Measurements from ENCODE around the gene ZAR1L. TPM values are rescaled to one million over a fixed set of nuclear protein-coding genes. Genes with fewer than 3 reads are reported as not detected.

ZAR1L gene
- total RNA-seq, 6 donors from 2014 or later = not detected

DNA sequence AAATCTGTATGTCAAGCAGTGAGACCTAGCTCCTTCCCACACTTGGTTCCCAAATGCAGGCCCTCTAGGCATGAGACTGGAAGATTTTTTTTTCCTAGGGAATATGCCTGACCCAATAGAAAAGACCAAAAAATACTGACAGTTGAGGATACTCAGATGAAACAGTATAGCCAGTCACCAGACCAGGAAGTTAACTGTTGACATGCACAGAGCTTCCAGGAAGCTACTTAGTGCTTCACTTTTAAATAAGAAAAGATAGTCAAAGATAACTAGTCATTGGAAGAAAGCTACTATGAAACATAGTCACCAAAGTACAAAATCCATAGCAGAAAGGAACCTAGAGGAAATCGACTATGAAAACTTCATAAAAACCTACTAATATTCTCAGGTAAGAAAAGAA lies 32.5 kb upstream of the ZAR1L start:
- Histone ChIP-seq H3K4me1 (no peaks in the 10 kb centered on the region), H3K9me3 (no peaks in the 10 kb centered on the region), H3K4me3 (no peak overlapping the region), H3K27ac (no peak overlapping the region), H3K36me3 (no peaks in the 10 kb centered on the region), H3K27me3 (no peaks in the 10 kb centered on the region)
- no peak for TF ChIP-seq POLR2AphosphoS5 (IDR thresholded peaks at IDR 0.05)
- TF ChIP-seq EP300 (IDR thresholded peaks at IDR 0.05) = no peak
- TF ChIP-seq, protein P1, sequence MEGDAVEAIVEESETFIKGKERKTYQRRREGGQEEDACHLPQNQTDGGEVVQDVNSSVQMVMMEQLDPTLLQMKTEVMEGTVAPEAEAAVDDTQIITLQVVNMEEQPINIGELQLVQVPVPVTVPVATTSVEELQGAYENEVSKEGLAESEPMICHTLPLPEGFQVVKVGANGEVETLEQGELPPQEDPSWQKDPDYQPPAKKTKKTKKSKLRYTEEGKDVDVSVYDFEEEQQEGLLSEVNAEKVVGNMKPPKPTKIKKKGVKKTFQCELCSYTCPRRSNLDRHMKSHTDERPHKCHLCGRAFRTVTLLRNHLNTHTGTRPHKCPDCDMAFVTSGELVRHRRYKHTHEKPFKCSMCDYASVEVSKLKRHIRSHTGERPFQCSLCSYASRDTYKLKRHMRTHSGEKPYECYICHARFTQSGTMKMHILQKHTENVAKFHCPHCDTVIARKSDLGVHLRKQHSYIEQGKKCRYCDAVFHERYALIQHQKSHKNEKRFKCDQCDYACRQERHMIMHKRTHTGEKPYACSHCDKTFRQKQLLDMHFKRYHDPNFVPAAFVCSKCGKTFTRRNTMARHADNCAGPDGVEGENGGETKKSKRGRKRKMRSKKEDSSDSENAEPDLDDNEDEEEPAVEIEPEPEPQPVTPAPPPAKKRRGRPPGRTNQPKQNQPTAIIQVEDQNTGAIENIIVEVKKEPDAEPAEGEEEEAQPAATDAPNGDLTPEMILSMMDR (IDR thresholded peaks at IDR 0.05) = no peak
- no peak for TF ChIP-seq POLR2A (IDR thresholded peaks at IDR 0.05)
- no peak for ATAC-seq (ENCODE audit: low FRiP score in 2 of 2)
- WGBS, 2 donors = 98 to 100% methylated on average over 1 of the region's 1 CpG
- no peak for DNase-seq

DNA sequence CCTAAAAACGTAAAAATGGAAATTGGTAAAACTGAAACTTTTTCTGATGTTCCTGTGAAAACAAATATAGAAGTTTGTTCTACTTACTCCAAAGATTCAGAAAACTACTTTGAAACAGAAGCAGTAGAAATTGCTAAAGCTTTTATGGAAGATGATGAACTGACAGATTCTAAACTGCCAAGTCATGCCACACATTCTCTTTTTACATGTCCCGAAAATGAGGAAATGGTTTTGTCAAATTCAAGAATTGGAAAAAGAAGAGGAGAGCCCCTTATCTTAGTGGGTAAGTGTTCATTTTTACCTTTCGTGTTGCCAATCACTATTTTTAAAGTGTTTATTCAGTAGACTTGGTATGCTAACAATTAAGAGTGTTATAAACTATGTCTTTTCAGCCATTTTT lies 25.8 kb upstream of the ZAR1L start:
- Histone ChIP-seq H3K27me3 (no peaks in the 10 kb centered on the region), H3K36me3 (no peaks in the 10 kb centered on the region), H3K4me3 (no peak overlapping the region), H3K9me3 (no peaks in the 10 kb centered on the region), H3K27ac (no peak overlapping the region), H3K4me1 (no peaks in the 10 kb centered on the region)
- ATAC-seq (ENCODE audit: low FRiP score in 2 of 2) (no peak), DNase-seq (no peak)
- 49 to 53% methylated on average over 3 of the region's 3 CpGs for WGBS, 2 donors
- TF ChIP-seq POLR2A (IDR thresholded peaks at IDR 0.05) (no peak), POLR2AphosphoS5 (IDR thresholded peaks at IDR 0.05) (no peak), EP300 (IDR thresholded peaks at IDR 0.05) (no peak)
- TF ChIP-seq, protein P1 (IDR thresholded peaks at IDR 0.05) = no peak

DNA sequence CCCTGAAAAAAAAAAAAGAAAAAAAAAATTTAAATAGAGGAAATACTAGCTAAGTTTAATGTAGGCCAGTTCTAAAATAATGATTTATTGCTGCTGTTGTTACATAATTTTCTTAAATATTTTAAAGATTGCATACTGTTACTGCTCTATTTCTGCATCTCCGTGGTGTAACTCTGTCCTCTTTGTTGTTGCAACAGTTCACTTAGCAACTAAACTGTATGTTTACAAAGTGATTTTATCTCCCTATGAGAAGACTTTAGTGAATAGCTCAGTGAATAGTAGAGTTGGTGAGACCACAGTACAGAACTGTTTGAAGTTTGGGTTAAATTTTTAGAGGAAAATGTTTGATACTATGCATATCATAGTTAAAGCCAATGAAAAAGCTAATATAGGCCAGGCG lies 19.5 kb upstream of the ZAR1L start:
- DNase-seq = no peak
- ATAC-seq (ENCODE audit: low FRiP score in 2 of 2) = no peak
- WGBS, 2 donors = 85 to 88% methylated on average over 2 of the region's 2 CpGs
- no peak overlapping the region for H3K4me3 ChIP-seq
- no peak overlapping the region for H3K27ac ChIP-seq
- TF ChIP-seq POLR2AphosphoS5 (IDR thresholded peaks at IDR 0.05) (no peak), EP300 (IDR thresholded peaks at IDR 0.05) (no peak), POLR2A (IDR thresholded peaks at IDR 0.05) (no peak)
- TF ChIP-seq, protein P1 (IDR thresholded peaks at IDR 0.05) = no peak
- H3K4me1 ChIP-seq = no peaks in the 10 kb centered on the region
- no peaks in the 10 kb centered on the region for H3K36me3 ChIP-seq
- no peaks in the 10 kb centered on the region for H3K27me3 ChIP-seq
- H3K9me3 ChIP-seq = no peaks in the 10 kb centered on the region

DNA sequence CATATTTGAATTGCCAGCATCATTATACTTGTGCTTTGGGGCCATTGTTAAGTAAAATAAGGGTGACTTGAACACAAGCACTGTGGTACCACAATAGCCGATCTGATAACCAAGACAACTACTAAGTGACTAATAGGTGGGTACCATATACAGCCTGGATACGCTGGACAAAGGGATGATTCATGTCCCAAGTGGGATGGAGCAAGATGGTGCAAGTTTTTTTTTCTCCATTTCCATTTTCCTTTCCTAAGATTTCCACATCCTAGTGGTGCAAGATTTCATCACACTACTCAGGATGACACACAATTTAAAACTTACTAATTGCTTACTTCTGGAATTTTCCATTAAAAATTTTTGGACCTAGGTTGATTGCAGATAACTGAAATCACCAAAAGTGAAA lies 15.3 kb upstream of the ZAR1L start:
- ATAC-seq (ENCODE audit: low FRiP score in 2 of 2) (no peak), DNase-seq (no peak)
- H3K4me3 ChIP-seq = no peak overlapping the region
- no peaks in the 10 kb centered on the region for H3K9me3 ChIP-seq
- no peak for TF ChIP-seq POLR2AphosphoS5 (IDR thresholded peaks at IDR 0.05)
- TF ChIP-seq EP300 (IDR thresholded peaks at IDR 0.05) = no peak
- no peak for TF ChIP-seq POLR2A (IDR thresholded peaks at IDR 0.05)
- TF ChIP-seq, protein P1 (IDR thresholded peaks at IDR 0.05) = no peak
- H3K36me3 ChIP-seq = no peaks in the 10 kb centered on the region
- H3K4me1 ChIP-seq = no peaks in the 10 kb centered on the region
- no peak overlapping the region for H3K27ac ChIP-seq
- WGBS, 2 donors = 85 to 91% methylated on average over 2 of the region's 2 CpGs
- H3K27me3 ChIP-seq = no peaks in the 10 kb centered on the region

DNA sequence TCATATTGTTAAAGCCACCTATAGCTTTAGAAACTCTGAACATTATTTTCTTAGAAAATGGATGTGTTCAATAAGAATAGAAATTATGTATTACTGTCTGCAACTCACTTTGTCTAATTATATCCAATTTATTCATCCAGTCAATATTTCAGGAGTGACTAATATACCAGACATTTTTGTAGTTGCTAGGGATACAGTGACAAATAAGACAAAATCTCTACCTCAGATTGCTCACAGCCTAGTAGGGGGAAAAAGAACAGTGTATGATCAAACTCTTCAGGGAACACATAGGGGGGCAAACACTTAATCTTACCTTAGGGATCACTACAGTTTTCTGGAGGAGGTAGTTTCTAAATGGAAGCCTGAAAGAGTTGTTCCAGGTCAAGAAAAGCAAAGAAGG lies 8.7 kb upstream of the ZAR1L start:
- ATAC-seq (ENCODE audit: low FRiP score in 2 of 2) (no peak), DNase-seq (no peak)
- Histone ChIP-seq H3K36me3 (no peaks in the 10 kb centered on the region), H3K27me3 (no peaks in the 10 kb centered on the region), H3K4me1 (no peaks in the 10 kb centered on the region), H3K9me3 (no peaks in the 10 kb centered on the region), H3K4me3 (no peak overlapping the region), H3K27ac (no peak overlapping the region)
- TF ChIP-seq EP300 (IDR thresholded peaks at IDR 0.05) (no peak), POLR2A (IDR thresholded peaks at IDR 0.05) (no peak), POLR2AphosphoS5 (IDR thresholded peaks at IDR 0.05) (no peak)
- TF ChIP-seq, protein P1 (IDR thresholded peaks at IDR 0.05) = no peak
